Fibroblast of lung (primary cell): ENCODE results near the gene GNG13. TPM values are rescaled to one million over a fixed set of nuclear protein-coding genes. Genes with fewer than 3 reads are reported as not detected.

Source experiments
- DNase-seq, 2 donors: peaks; one replicate each; pipeline versions ENCODE4 v3.0.0 to v3.0.0-alpha.2; 2010; ENCODE audit warnings: low read depth in 2 of 2
- H2AFZ ChIP-seq: 2 replicates; pipeline ENCODE4 v1.5.1; 2012; ENCODE audit warnings: low read length, control low read depth, inconsistent platforms
- H3K27ac ChIP-seq: 2 replicates; pipeline ENCODE4 v1.5.1; 2011; ENCODE audit warnings: low read length, control low read depth; ENCODE audit not compliant: insufficient read depth
- H3K27me3 ChIP-seq: 2 replicates; pipeline ENCODE4 v1.5.1; 2011; ENCODE audit warnings: mild to moderate bottlenecking, low read length; ENCODE audit not compliant: control insufficient read depth, insufficient read depth
- H3K36me3 ChIP-seq: 2 replicates; pipeline ENCODE4 v1.5.1; 2011; ENCODE audit warnings: low read length; ENCODE audit not compliant: control insufficient read depth, insufficient read depth
- H3K4me1 ChIP-seq: 2 replicates; pipeline ENCODE4 v1.5.1; 2011; ENCODE audit warnings: low read length; ENCODE audit not compliant: control insufficient read depth, insufficient read depth; ENCODE audit errors: extremely low read depth
- H3K4me2 ChIP-seq: 2 replicates; pipeline ENCODE4 v1.5.1; 2011; ENCODE audit warnings: low read length, control low read depth; ENCODE audit not compliant: insufficient read depth; ENCODE audit errors: extremely low read depth
- H3K4me3 ChIP-seq, 4 experiments: fragments of 200-600 bp in 1 of 4; sonication (generic) in 1 of 4; replicated peaks in 1 of 4; 2 replicates each; pipeline ENCODE4 v1.5.1; 2011 to 2016; ENCODE audit warnings: low read length in 4 of 4, low read depth in 3 of 4, mild to moderate bottlenecking in 3 of 4, control low read depth in 2 of 4, inconsistent platforms in 1 of 4, mixed read lengths in 1 of 4; ENCODE audit not compliant: insufficient read depth in 1 of 4; ENCODE audit errors: control extremely low read depth in 1 of 4
- H3K79me2 ChIP-seq: 2 replicates; pipeline ENCODE4 v1.5.1; 2012; ENCODE audit warnings: mild to moderate bottlenecking, low read length, inconsistent platforms; ENCODE audit not compliant: control insufficient read depth, insufficient read depth
- H3K9ac ChIP-seq: 2 replicates; pipeline ENCODE4 v1.5.1; 2011; ENCODE audit warnings: mild to moderate bottlenecking, low read length, control low read depth; ENCODE audit not compliant: insufficient read depth
- H3K9me3 ChIP-seq: 2 replicates; pipeline ENCODE4 v1.5.1; 2012; ENCODE audit warnings: low read depth, low read length; ENCODE audit not compliant: control insufficient read depth, insufficient read depth
- H4K20me1 ChIP-seq: 2 replicates; pipeline ENCODE4 v1.5.1; 2011; ENCODE audit warnings: low read length; ENCODE audit not compliant: control insufficient read depth, insufficient read depth; ENCODE audit errors: extremely low read depth
- CTCF ChIP-seq, 2 donors: IDR thresholded peaks in 1 of 2; conservative IDR thresholded peaks in 1 of 2; 1 replicate in 1 of 2; 2 replicates in 1 of 2; pipeline ENCODE4 v1.5.1; 2011 to 2012; ENCODE audit warnings: low read length in 2 of 2, control low read depth in 1 of 2, inconsistent platforms in 1 of 2, low read depth in 1 of 2, mild to moderate bottlenecking in 1 of 2
- EZH2 ChIP-seq: IDR thresholded peaks from 2 replicates; pipeline ENCODE4 v1.5.1; 2012; ENCODE audit warnings: low read length, control low read depth, mild to moderate bottlenecking; ENCODE audit errors: missing control alignments
- polyA plus RNA-seq, 2 donors: library from polyadenylated mRNA; depleted of rRNA in 1 of 2; stranded (reverse) in 1 of 2; unstranded in 1 of 2; fragments of >200 nt; gene quantifications; 2 replicates each; pipeline ENCODE4 v1.2.1, GENCODE V29; 2011 to 2012; ENCODE audit warnings: missing spikeins in 1 of 2
- total RNA-seq: library from RNA; depleted of rRNA; stranded (reverse); fragments of >200 nt; gene quantifications from 2 replicates; pipeline ENCODE4 v1.2.1, GENCODE V29; 2014

GNG13 gene
- total and polyA plus RNA-seq, 2 donors (not counting 1 experiment from before 2014, with no cell fraction given) = not detected

- no peak for DNase-seq
These were observed 38.7 kb downstream of the GNG13 start for GRCh38 chr16:761625-762513.

GRCh38 chr16:760545-761343 is 39.8 kb downstream of the GNG13 start, which contains the start of gene MSLN:
Gene MSLN, plus strand, starts transcription at chr16:760734. Its CDS starts 1,947 bp downstream, at chr16:762681.
- H3K4me2 ChIP-seq = no peak within 1 kb of the TSS
- no peaks in the 10 kb centered on the region for H3K27me3 ChIP-seq
- H2AFZ ChIP-seq = no peak within 1 kb of the TSS
- TF ChIP-seq EZH2 (no peak), CTCF (conservative IDR thresholded peaks at IDR 0.05 in 1 of 2, IDR thresholded peaks at IDR 0.05 in 1 of 2; ENCODE audit: low read depth in 1 of 2, low read length in 2 of 2) (no peak)
- no peaks in the 10 kb centered on the region for H3K4me1 ChIP-seq
- H3K9ac ChIP-seq = no peak within 1 kb of the TSS
- no peaks in the 10 kb centered on the region for H4K20me1 ChIP-seq
- no peaks in the 10 kb centered on the region for H3K36me3 ChIP-seq
- DNase-seq = peak in 1 of 2 donors; percentile 48
- no peak within 1 kb of the TSS for H3K4me3 ChIP-seq
- no peaks in the 10 kb centered on the region for H3K79me2 ChIP-seq
- H3K27ac ChIP-seq = no peak within 1 kb of the TSS
- no peaks in the 10 kb centered on the region for H3K9me3 ChIP-seq

More at GRCh38 chr16:761625-762513, 38.7 kb downstream of the GNG13 start:
- Histone ChIP-seq H3K79me2 (no peaks in the 10 kb centered on the region), H3K9me3 (no peaks in the 10 kb centered on the region), H3K4me2 (no peak overlapping the region), H3K36me3 (no peaks in the 10 kb centered on the region), H3K9ac (no peak overlapping the region), H4K20me1 (no peaks in the 10 kb centered on the region), H3K27ac (no peak overlapping the region), H2AFZ (no peak overlapping the region), H3K4me3 (no peak overlapping the region), H3K27me3 (no peaks in the 10 kb centered on the region), H3K4me1 (no peaks in the 10 kb centered on the region)
- TF ChIP-seq EZH2 = no peak
- TF ChIP-seq CTCF (conservative IDR thresholded peaks at IDR 0.05 in 1 of 2, IDR thresholded peaks at IDR 0.05 in 1 of 2; ENCODE audit: low read depth in 1 of 2, low read length in 2 of 2) = no peak

- H3K4me1 ChIP-seq = no peaks in the 10 kb centered on the region
- no peaks in the 10 kb centered on the region for H4K20me1 ChIP-seq
- no peaks in the 10 kb centered on the region for H3K36me3 ChIP-seq
- no peaks in the 10 kb centered on the region for H3K79me2 ChIP-seq
- H2AFZ ChIP-seq = no peak overlapping the region
- H3K9me3 ChIP-seq = no peaks in the 10 kb centered on the region
- no peak overlapping the region for H3K4me2 ChIP-seq
- H3K9ac ChIP-seq = no peak overlapping the region
- no peak for DNase-seq
- H3K27ac ChIP-seq = no peak overlapping the region
- H3K4me3 ChIP-seq = no peak overlapping the region
- no peaks in the 10 kb centered on the region for H3K27me3 ChIP-seq
- TF ChIP-seq EZH2 (no peak), CTCF (conservative IDR thresholded peaks at IDR 0.05 in 1 of 2, IDR thresholded peaks at IDR 0.05 in 1 of 2; ENCODE audit: low read depth in 1 of 2, low read length in 2 of 2) (no peak)
These were observed 40.5 kb downstream of the GNG13 start for GRCh38 chr16:760065-760464.
